H9 (cell line): ENCODE data around the gene PXYLP1. TPM values are rescaled to one million over a fixed set of nuclear protein-coding genes. Genes with fewer than 3 reads are reported as not detected.

Source experiments
- DNase-seq: peaks from one replicate; pipeline ENCODE4 v3.0.0-alpha.2; 2017
- H2AFZ ChIP-seq: one replicate; pipeline ENCODE4 v1.6.1; 2013; ENCODE audit warnings: mild to moderate bottlenecking, low read length, control low read depth, moderate library complexity
- H2AK5ac ChIP-seq: 2 replicates; pipeline ENCODE4 v1.6.1; 2013; ENCODE audit warnings: low read length, control low read depth, mixed read lengths; ENCODE audit not compliant: insufficient read length
- H2BK120ac ChIP-seq: one replicate; pipeline ENCODE4 v1.6.1; 2013; ENCODE audit warnings: low read depth, mild to moderate bottlenecking, low read length, control low read depth, inconsistent platforms; ENCODE audit not compliant: poor library complexity, severe bottlenecking
- H2BK12ac ChIP-seq: 2 replicates; pipeline ENCODE4 v1.6.1; 2013; ENCODE audit warnings: low read length, control low read depth, mixed read lengths, low read depth; ENCODE audit not compliant: insufficient read length
- H2BK15ac ChIP-seq: 2 replicates; pipeline ENCODE4 v1.6.1; 2013; ENCODE audit warnings: low read depth, low read length, control low read depth
- H2BK20ac ChIP-seq: one replicate; pipeline ENCODE4 v1.6.1; 2013; ENCODE audit warnings: low read depth, mild to moderate bottlenecking, low read length, control low read depth, inconsistent platforms; ENCODE audit not compliant: poor library complexity, severe bottlenecking
- H2BK5ac ChIP-seq: 2 replicates; pipeline ENCODE4 v1.6.1; 2013; ENCODE audit warnings: low read length, control low read depth, mixed read lengths; ENCODE audit not compliant: insufficient read length
- H3K14ac ChIP-seq: 2 replicates; pipeline ENCODE4 v1.6.1; 2013; ENCODE audit warnings: low read length, control low read depth; ENCODE audit not compliant: insufficient read depth
- H3K18ac ChIP-seq: 2 replicates; pipeline ENCODE4 v1.6.1; 2013; ENCODE audit warnings: low read depth, mild to moderate bottlenecking, mixed read lengths, low read length, control low read depth; ENCODE audit not compliant: insufficient read length
- H3K23ac ChIP-seq: 2 replicates; pipeline ENCODE4 v1.6.1; 2013; ENCODE audit warnings: low read length, control low read depth, mixed read lengths, low read depth; ENCODE audit not compliant: insufficient read length
- H3K23me2 ChIP-seq: 2 replicates; pipeline ENCODE4 v1.6.1; 2013; ENCODE audit warnings: low read depth, mild to moderate bottlenecking, mixed read lengths, low read length, control low read depth; ENCODE audit not compliant: insufficient read length, poor library complexity, severe bottlenecking
- H3K27ac ChIP-seq: 2 replicates; pipeline ENCODE4 v1.5.1; 2013; ENCODE audit warnings: low read length, control low read depth, mixed read lengths, low read depth; ENCODE audit not compliant: insufficient read length
- H3K27me3 ChIP-seq: 2 replicates; pipeline ENCODE4 v1.6.1; 2013; ENCODE audit warnings: low read length, control low read depth, inconsistent platforms; ENCODE audit not compliant: insufficient read depth
- H3K4ac ChIP-seq: 2 replicates; pipeline ENCODE4 v1.6.1; 2013; ENCODE audit warnings: low read depth, mild to moderate bottlenecking, control low read depth, inconsistent platforms, low read length, moderate library complexity
- H3K4me1 ChIP-seq: 2 replicates; pipeline ENCODE4 v1.6.1; 2013; ENCODE audit warnings: low read length, control low read depth, inconsistent platforms; ENCODE audit not compliant: insufficient read depth
- H3K4me2 ChIP-seq: 2 replicates; pipeline ENCODE4 v1.6.1; 2013; ENCODE audit warnings: low read length, control low read depth, mixed read lengths; ENCODE audit not compliant: insufficient read length, insufficient read depth
- H3K56ac ChIP-seq: 2 replicates; pipeline ENCODE4 v1.6.1; 2013; ENCODE audit warnings: low read depth, mild to moderate bottlenecking, mixed read lengths, low read length, control low read depth; ENCODE audit not compliant: insufficient read length
- H3K79me1 ChIP-seq: 2 replicates; pipeline ENCODE4 v1.6.1; 2013; ENCODE audit warnings: low read depth, mild to moderate bottlenecking, moderate library complexity, low read length, control low read depth, inconsistent platforms; ENCODE audit not compliant: insufficient read depth, poor library complexity, severe bottlenecking
- H3K79me2 ChIP-seq: 2 replicates; pipeline ENCODE4 v1.6.1; 2013; ENCODE audit warnings: low read length, control low read depth, inconsistent platforms; ENCODE audit not compliant: insufficient read depth
- H3K9ac ChIP-seq: 2 replicates; pipeline ENCODE4 v1.6.1; 2013; ENCODE audit warnings: low read length, control low read depth, mixed read lengths; ENCODE audit not compliant: insufficient read length; ENCODE audit errors: extremely low read depth
- H3K9me3 ChIP-seq: one replicate; pipeline ENCODE4 v1.6.1; 2013; ENCODE audit warnings: low read depth, low read length, inconsistent platforms; ENCODE audit not compliant: control insufficient read depth
- H3T11ph ChIP-seq: one replicate; pipeline ENCODE4 v1.6.1; 2013; ENCODE audit warnings: mild to moderate bottlenecking, low read length, control low read depth, inconsistent platforms
- H4K20me1 ChIP-seq: one replicate; pipeline ENCODE4 v1.6.1; 2013; ENCODE audit not compliant: control insufficient read depth, insufficient read length, insufficient read depth
- H4K5ac ChIP-seq: 2 replicates; pipeline ENCODE4 v1.6.1; 2013; ENCODE audit warnings: low read depth, mild to moderate bottlenecking, mixed read lengths, low read length, control low read depth; ENCODE audit not compliant: insufficient read length
- H4K8ac ChIP-seq: replicated peaks from 2 replicates; pipeline ENCODE4 v1.6.1; 2013; ENCODE audit warnings: low read length, control low read depth, mixed read lengths, low read depth; ENCODE audit not compliant: insufficient read length
- H4K91ac ChIP-seq: 2 replicates; pipeline ENCODE4 v1.6.1; 2013; ENCODE audit warnings: low read depth, mild to moderate bottlenecking, moderate library complexity, mixed read lengths, low read length, control low read depth; ENCODE audit not compliant: insufficient read length
- H3K27ac Mint-ChIP-seq, 3 experiments: 2 replicates in 2 of 3; 3 replicates in 1 of 3; pipeline ENCODE4 v1.8.0; 2020 to 2021; ENCODE audit warnings: mixed read lengths in 3 of 3, mild to moderate bottlenecking in 1 of 3, moderate library complexity in 1 of 3
- H3K27me3 Mint-ChIP-seq: 2 replicates; pipeline ENCODE4 v1.8.0; 2021; ENCODE audit warnings: low read depth, mild to moderate bottlenecking, moderate library complexity, mixed read lengths
- H3K36me3 Mint-ChIP-seq, 3 experiments: 2 replicates in 2 of 3; 3 replicates in 1 of 3; pipeline ENCODE4 v1.8.0; 2020 to 2021; ENCODE audit warnings: low read depth in 3 of 3, mixed read lengths in 3 of 3; ENCODE audit not compliant: insufficient read depth in 1 of 3
- H3K4me1 Mint-ChIP-seq, 2 experiments: 2 replicates each; pipeline ENCODE4 v1.8.0; 2020; ENCODE audit warnings: mixed read lengths in 2 of 2
- H3K4me3 Mint-ChIP-seq, 2 experiments: 2 replicates in 1 of 2; 3 replicates in 1 of 2; pipeline ENCODE4 v1.8.0; 2020 to 2021; ENCODE audit warnings: mild to moderate bottlenecking in 2 of 2, mixed read lengths in 2 of 2, moderate library complexity in 1 of 2
- H3K9me3 Mint-ChIP-seq, 2 experiments: 2 replicates in 1 of 2; 3 replicates in 1 of 2; pipeline ENCODE4 v1.8.0; 2020; ENCODE audit warnings: mild to moderate bottlenecking in 2 of 2, mixed read lengths in 2 of 2, moderate library complexity in 1 of 2
- WGBS: extraction: QIAGEN DNeasy Blood & Tissue Kit; methylation state at CpG from one replicate; pipeline ENCODE4 v1.1.7; 2013; ENCODE audit warnings: missing lambda C conversion rate, low lambda C conversion rate, mixed read lengths; ENCODE audit not compliant: insufficient read length; ENCODE audit errors: extremely low coverage; 5-methylcytosine and 5-hydroxymethylcytosine counted together
- total RNA-seq: library from RNA; stranded (reverse); gene quantifications from 2 replicates; pipeline ENCODE4 v1.2.1, GENCODE V29; 2021
- TF ChIP-seq, protein P1 (sequence below): fragments of 200-600 bp; sonication (generic); conservative IDR thresholded peaks from 3 replicates; pipeline ENCODE4 v1.8.0; 2021; ENCODE audit warnings: antibody characterized with exemption, mild to moderate bottlenecking

The PXYLP1 gene
- total RNA-seq, 1 experiment from 2014 or later, result 17.9 TPM

- no peaks in the 10 kb centered on the region for H3K27me3 ChIP-seq
- peaks cover 2 to 6% (median 5%) of the 10 kb centered on the region in 3 experiments; a peak in 5 of 7 replicates for H3K36me3 Mint-ChIP-seq
- H4K91ac ChIP-seq, result no peak overlapping the region
- H2BK12ac ChIP-seq, result no peak overlapping the region
- no peaks in the 10 kb centered on the region for H3K27me3 Mint-ChIP-seq
- H3K56ac ChIP-seq, result no peak overlapping the region
- TF ChIP-seq, protein P1, sequence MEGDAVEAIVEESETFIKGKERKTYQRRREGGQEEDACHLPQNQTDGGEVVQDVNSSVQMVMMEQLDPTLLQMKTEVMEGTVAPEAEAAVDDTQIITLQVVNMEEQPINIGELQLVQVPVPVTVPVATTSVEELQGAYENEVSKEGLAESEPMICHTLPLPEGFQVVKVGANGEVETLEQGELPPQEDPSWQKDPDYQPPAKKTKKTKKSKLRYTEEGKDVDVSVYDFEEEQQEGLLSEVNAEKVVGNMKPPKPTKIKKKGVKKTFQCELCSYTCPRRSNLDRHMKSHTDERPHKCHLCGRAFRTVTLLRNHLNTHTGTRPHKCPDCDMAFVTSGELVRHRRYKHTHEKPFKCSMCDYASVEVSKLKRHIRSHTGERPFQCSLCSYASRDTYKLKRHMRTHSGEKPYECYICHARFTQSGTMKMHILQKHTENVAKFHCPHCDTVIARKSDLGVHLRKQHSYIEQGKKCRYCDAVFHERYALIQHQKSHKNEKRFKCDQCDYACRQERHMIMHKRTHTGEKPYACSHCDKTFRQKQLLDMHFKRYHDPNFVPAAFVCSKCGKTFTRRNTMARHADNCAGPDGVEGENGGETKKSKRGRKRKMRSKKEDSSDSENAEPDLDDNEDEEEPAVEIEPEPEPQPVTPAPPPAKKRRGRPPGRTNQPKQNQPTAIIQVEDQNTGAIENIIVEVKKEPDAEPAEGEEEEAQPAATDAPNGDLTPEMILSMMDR, result no peak
- no peak for DNase-seq
- H2BK15ac ChIP-seq, result no peak overlapping the region
- H3K4me1 Mint-ChIP-seq, result 0 out of 4 replicates have a peak, but pooled peaks cover 0 to 2% of the 10 kb centered on the region in 2 experiments
- H2AK5ac ChIP-seq, result no peak overlapping the region
- H3K23ac ChIP-seq, result no peak overlapping the region
- no peak overlapping the region for H3K18ac ChIP-seq
- H3K79me2 ChIP-seq, result no peaks in the 10 kb centered on the region
- no peak overlapping the region for H3K14ac ChIP-seq
- H2AFZ ChIP-seq, result no peak overlapping the region
- no peak overlapping the region for H2BK20ac ChIP-seq
- H3K27ac ChIP-seq, result no peak overlapping the region
- H2BK120ac ChIP-seq, result no peak overlapping the region
- H2BK5ac ChIP-seq, result no peak overlapping the region
- WGBS, result no CpG with 5 or more reads among the region's 7 CpGs
- H3K4me1 ChIP-seq, result no peaks in the 10 kb centered on the region; the same call in 1 of the 2 replicates
- no peak overlapping the region for H4K8ac ChIP-seq
- no peak overlapping the region for H3K4me3 Mint-ChIP-seq
- no peaks in the 10 kb centered on the region for H3K23me2 ChIP-seq
- no peak overlapping the region for H3K9ac ChIP-seq
- no peak overlapping the region for H4K5ac ChIP-seq
- H4K20me1 ChIP-seq, result no peaks in the 10 kb centered on the region
- H3K4me2 ChIP-seq, result no peak overlapping the region
- no peak overlapping the region for H3K4ac ChIP-seq
- H3K9me3 ChIP-seq, result no peaks in the 10 kb centered on the region
- no peak overlapping the region for H3K27ac Mint-ChIP-seq
- no peak overlapping the region for H3T11ph ChIP-seq
- H3K79me1 ChIP-seq, result no peaks in the 10 kb centered on the region
- no peaks in the 10 kb centered on the region for H3K9me3 Mint-ChIP-seq
These were observed 44.3 kb downstream of the PXYLP1 start for GRCh38 chr3:141275973-141276372.
